Renal cortical epithelial cell (primary cell): Measurements from ENCODE around the gene ATF6B. TPM values are rescaled to one million over a fixed set of nuclear protein-coding genes. Genes with fewer than 3 reads are reported as not detected.

ENCODE experiments used
- DNase-seq: peaks from one replicate; pipeline ENCODE4 v3.0.0-alpha.2; 2011; ENCODE audit warnings: low read depth
- total RNA-seq: library from RNA; depleted of rRNA; stranded (reverse); fragments of >200 nt; gene quantifications from 2 replicates; pipeline ENCODE4 v1.2.3, GENCODE V29; 2014

ATF6B gene
- 16.5 and 26.2 TPM in 2 replicates for total RNA-seq

DNA sequence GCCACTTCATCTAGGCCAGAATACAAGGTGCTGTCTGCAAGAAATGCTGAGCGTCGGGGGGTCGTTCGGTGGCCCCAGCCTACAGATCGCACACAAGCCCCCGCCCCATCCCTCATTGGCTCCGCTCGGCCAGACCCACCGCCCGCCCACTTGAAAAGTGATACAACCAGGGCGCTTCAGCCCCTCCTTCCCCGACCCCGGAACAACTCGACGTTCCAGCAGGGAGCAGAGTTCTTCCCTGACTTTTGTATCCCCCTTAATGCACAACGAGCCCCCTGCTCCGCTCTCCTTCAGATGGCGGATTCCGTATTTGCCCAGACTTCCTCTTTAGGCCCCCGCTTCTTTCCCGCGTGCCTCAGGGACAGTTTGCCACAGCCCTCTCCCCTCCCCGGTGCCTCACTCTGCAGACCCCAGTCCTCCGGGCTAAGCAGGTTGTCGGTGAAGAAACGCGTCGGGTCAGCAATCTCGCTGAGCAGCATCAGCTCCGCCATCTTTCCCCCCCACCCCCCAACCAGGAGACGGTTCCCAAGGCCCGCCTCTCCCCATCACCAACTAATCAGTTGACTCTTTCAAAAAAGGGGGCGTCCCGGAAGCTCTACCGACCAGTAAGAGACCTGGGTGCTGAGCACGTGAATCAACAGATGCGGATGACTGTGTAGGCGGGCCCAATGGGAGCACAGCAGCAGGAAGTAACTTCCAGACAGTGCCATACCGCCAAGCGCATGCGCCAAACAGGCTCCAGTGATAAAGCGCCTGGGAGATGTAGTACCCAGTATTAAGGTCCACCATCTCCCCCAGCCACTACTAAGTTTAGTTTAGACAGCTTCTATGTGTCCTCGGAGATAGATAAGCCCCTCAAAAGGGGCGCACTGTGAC lies at the start of gene ATF6B:
Gene ATF6B, minus strand, starts transcription at position 530 of the 876 bp plus-strand sequence. Its CDS starts 39 bp downstream, at position 491.
- DNase-seq: peak; percentile 99

DNA sequence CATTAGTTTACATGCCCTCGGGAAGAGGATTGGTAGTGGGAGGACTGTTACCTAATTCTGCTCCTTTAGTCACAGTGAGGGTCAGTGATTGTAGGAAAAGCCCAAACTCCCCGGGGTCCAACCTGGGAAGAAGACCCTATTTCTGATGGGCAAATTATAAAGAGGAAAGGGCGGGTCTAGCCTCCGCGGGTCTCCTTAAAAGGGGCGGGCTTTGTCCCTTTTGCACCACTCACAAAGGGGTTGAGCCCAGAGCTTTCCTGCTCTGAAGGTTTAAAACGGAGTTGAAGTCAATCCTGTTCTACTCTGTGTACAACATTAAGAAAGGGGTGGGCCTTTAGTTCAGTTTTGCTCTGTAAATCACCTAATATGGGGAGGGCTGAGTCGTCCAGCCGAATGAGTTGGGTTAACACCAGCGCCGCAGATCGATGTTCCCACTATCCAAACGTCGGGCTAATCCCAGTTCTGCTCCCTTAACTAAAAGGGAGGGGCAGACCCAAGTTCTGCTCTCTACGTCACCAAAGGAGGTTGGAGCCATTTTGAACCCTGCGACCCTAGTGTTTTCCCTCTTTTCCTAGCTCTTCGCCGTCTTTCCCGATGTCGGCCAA lies 49.2 kb upstream of the ATF6B start:
- no peak for DNase-seq

DNA sequence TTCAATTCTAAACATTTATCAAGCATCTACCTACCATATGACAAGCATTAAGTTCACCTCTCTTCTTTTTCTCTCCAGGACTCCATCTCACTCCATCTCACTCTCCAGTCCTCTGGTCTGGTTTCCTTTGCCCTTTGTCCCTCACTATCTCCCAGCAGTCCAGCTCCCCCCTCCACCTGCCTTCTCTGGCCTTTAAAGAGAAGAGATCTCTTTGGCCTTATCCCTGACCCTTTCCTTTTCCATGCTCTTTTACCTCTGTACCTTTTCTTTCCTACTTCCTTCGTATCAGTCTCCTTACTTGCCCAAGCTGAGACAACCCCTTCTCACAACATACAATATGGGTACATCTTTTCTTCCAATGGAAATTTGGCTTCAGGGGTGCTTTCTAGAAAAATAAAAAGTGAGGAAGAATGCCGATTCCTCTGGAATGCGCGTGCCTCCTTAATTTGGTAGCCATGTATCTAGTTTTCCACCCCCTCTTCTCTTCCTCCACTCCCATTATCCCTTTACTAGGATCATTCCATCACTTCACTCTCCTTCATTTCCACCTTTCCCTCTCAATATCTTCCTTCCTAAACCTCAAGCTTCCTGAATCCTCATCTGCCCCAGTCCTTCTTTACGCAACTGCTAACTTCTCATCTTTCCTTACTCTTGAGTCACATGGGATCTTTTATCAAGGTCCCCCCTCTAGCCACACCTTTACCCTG lies 48.6 kb upstream of the ATF6B start:
- DNase-seq: peak; percentile 64

DNA sequence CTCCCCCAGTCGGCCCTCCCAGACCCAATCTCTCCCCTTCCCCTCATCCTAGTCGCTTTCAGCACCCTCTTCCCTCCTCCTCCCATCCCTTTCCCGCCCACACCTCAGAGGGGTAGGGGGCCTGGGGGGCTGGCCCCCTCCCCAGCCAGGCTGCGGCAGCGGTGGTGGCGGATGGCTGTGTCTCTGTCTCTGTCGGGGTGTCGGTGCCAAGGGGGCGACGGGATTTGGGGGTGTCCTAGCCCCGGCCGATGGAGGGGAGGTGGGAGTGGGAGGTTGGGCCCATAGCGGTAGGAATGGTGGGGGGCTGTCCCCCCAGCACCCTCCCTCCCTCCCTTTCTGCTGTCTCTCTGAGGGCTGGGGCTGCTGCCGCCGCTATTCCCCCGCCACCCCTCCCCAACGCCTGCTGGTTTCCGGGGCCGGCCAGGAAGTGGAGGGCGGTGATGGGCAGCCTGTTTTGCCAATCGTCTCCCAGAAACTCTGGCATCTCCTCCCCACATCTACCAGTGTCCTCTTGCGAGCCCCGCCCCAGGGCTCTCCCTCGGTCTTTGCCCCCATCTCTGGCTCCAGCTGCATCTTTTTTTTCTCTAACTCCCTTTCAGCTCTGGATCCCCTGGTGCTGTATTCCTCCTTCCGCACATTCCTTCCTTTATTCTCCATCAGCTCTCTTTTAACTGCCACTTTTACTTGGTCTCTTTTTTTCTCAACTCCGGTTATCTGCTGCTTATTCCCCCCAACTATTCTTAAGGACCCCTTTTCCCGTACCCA lies 47.8 kb upstream of the ATF6B start, which contains the start of gene AGPAT1:
Gene AGPAT1, minus strand, starts transcription at position 374 of the 765 bp plus-strand sequence. CDS start 4,588 bp downstream, outside the sequence.
- peak; percentile 91 for DNase-seq

DNA sequence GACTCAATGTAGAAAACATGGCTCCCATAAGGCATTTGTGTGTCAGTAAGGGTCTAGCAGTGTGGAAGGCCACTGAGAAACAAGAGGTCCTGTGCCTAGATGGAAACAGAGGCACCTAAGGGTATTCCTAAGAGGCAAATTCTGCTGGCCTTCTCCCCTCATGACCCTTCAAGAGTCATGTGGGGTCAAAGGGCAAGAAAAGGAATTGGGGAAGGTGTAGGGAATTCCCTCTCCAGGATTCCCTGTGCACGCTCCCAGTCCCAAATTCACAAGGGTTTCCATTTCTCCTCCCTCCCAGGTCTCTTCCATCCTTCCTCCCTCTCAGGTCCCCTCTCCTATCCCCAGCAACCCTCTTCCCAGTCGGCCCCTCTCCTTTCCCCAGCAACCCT lies 47.3 kb upstream of the ATF6B start:
- DNase-seq: no peak

DNA sequence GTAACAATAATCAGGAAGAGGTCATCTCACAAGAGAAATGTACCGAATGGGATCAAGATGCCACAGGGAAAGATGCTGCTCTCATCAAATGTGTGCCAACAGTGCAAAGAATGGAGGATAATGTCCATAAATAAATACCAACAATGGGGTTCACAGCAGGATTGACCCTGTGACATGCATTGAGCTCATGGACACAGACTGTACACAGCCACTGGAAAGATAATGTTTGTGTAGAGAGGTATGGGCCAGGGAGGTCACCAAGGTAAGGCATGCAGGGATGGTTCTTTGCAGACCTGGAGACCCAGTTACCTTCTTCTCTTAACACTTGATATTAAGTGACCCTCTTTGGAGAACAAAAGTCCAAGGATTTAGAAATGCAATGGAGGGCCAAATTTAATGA lies 46.4 kb upstream of the ATF6B start:
- no peak for DNase-seq

DNA sequence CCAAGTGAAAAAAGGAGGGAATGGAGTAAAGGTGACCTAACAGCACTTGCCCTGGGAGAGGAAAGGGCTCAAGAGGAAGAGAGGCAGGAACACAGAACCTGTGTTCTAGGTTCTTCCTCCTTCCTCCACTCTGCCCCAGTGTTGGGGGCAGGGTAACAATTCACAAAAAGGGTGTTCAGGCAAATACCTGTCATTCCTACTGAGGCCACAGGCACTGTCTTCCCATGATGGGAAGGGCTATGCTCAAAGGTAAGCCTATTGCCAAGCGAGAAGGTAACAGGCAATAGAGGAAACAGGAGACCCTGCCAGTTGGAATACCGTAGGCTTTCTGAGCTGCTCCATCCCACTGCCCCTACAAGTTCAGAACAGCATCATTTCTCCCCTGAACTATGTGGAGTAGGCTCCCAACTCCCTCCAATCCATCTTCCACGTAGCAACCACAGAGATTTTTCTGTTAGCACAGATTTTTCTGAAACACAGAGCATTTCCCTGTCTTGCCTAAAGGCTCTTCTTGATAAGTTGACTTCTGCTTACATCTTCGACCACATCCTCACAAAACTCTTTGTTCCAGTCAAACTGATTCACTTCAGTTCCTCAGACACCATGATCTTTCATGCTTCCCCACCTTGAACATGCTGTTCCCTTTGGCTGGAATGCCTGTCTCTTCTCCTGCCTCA lies 45.1 kb upstream of the ATF6B start:
- DNase-seq: no peak

DNA sequence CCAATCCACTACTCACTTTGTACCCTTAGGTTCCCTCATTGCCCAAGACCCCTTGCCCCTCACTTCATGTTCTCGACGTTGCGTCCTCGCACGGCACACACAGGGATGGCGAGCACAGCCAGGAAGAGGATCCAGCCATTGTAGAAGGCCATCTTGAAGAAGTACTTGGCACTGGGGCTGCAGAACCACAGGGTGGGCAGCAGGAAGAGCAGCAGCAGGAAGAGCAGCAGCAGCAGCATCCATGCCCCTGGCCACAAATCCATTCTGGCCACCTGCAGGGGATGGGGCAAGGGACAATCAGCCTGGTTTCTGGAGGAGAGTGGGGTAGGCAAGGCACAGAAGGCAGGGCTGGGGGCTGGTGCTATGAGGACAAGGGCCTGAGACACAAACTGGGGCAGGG lies 43.2 kb upstream of the ATF6B start:
- DNase-seq: no peak

DNA sequence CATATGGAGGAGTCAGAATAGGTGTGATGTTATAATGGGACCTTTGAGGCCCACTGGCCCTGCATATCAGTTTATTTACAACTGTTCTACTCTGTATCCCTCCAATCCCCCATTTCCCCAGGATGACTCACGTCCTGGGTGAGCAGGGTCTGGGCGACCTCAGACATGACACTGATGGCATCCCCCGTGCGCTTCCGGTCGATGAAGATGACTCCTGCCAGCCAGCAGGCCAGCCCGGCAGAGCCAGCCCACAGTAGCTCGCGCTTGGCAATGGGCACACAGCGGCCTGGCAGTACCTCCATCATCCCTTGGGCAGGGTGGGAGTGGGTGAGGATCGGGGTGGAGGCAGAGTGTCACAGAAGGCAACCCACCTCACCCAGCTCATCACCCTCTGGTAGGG lies 42.2 kb upstream of the ATF6B start:
- DNase-seq: no peak

DNA sequence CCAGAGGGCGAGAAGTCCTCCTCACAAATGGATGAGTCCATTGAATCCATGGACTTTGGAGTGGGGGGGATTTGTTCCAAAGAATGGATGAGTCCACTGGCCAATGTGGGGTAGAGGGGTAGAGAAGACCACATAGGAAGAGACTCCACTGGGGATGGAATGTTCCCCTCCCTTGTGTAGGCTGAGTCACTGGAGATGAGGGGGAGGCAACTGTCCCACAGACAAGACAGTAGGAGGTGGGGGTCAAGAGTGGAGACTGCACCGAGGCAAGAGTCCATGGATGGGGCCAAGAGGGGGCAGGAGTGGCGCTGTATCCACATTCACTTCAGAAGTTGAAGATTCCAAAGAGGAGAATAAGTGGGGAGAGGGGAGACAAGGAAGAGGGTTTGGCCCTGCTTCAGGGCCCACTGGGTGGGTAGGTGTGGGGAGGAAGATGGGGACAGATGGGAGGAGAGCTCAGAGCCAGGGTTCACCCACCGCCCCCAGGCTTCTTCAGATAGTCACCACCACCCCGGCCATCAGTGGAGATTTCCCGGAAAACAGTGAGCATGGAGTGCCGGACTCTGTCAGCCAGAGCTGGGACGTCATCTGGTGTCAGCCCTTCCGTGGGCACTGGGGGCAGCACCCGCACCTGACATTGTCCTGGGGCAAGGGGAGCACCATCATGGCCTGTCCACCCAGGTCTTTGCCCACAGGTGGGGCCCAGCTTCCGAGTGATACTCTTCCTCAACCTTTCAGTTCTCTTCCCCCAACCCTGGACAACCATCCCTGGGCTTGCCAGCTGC lies 41.0 kb upstream of the ATF6B start:
- no peak for DNase-seq

DNA sequence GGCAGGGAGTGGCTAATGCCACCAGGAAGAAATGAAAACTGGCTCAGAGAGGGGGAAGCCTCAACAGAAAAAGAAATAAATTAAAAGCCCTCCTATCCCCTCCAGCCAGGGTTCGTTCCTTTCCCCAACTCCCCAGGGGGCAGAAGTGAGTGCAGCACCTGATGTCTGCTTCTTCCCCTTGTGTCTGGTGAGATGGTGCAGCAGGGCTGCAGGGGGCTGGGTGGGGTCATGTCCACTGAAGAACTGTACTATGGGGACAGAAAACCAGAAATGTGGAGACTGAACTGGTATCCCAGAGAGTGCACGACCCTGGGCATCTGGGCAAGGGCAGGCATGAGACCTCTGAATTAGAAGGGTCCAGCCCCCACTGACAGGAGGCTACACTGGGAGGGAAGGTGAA lies 40.3 kb upstream of the ATF6B start:
- DNase-seq: no peak

DNA sequence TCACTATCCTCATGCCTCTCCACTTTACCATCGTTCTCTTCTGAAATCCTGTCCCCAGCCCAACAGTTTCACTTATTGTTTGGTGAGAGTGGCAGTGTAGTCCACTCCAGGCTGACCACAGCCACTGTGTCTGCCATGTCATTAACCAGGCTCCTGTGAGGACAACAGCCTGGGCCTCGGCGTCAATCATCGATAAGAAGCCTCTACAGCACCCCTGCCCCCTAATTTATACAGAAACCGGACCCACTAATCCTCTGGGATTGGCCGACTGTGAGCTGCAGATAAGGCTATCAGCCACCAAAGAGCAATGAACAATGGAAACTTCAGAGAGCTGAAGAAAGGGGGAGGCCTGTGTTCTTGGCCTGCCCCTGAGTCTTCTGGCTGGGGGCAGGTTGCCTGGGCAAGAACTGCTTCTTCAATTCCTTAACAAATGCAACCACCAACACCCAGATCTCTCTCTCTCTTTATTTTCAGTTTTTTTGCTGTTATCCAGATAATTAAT lies 39.8 kb upstream of the ATF6B start:
- no peak for DNase-seq

DNA sequence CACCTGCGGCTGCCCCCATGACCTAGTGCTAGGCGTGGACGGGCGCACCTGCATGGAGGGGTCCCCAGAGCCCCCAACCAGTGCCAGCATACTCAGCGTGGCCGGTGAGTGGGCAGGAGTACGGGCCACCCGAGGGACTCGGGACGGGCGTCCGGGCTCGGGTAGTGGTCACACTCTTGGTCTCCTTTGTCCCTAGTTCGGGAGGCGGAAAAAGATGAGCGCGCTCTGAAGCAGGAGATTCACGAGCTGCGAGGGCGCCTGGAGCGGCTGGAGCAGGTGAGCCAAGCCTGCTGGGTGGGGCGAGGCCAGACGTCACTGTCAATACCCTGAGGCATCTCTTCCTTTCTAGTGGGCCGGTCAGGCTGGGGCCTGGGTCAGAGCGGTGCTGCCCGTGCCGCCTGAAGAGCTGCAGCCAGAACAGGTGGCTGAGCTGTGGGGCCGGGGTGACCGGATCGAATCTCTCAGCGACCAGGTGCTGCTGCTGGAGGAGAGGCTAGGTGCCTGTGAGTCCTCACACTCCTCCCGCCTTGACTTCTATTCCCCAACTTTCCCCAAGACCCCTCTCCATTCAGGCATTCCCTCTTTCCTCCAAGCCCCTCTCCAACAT lies 39.2 kb upstream of the ATF6B start:
- DNase-seq: no peak

DNA sequence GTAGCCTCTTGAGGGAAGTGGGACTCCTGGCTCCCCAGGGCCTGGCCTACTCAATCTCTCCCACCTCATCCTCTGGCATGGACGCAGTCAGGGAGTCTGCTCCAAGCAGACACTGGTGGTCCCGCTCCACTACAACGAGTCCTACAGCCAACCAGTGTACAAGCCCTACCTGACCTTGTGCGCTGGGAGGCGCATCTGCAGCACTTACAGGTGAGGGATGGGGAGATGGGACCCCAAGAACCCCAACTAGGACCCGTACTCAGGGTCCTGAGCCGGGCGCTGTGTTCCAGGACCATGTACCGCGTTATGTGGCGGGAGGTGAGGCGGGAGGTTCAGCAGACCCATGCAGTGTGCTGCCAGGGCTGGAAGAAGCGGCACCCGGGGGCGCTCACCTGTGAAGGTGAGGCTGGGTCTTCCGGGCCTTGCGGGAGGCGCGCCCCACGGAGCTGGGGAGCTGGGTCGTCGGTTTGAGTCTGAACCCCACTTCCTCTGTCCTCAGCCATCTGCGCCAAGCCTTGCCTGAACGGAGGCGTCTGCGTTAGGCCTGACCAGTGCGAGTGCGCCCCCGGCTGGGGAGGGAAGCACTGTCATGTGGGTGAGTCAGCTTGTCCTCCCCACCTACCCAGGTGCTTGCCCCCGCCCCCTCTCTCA lies 38.5 kb upstream of the ATF6B start:
- no peak for DNase-seq

DNA sequence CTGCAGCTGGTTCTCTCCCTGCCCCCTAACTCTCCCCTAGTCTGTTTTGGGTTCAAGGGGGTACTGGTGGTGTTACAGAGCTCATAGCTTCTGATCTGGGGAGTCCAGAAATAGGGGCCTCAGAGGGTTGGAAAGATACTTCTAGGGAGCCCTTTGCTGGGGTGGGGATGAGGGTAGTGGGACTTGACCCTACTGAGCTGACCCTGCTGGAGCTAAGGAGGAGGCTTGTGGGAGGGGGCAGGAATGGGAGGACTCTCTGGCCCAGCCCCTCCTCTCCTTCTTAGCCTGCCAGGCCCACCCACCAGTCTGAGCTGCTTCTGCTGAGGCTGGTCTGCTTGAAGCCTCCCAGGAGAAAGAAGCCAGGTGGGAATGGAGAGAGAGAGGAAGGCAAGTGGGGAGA lies 36.2 kb upstream of the ATF6B start, which contains the start of gene EGFL8:
Gene EGFL8, plus strand, starts transcription at position 301 of the 400 bp plus-strand sequence. CDS start 1,571 bp downstream, outside the sequence.
- DNase-seq: no peak

DNA sequence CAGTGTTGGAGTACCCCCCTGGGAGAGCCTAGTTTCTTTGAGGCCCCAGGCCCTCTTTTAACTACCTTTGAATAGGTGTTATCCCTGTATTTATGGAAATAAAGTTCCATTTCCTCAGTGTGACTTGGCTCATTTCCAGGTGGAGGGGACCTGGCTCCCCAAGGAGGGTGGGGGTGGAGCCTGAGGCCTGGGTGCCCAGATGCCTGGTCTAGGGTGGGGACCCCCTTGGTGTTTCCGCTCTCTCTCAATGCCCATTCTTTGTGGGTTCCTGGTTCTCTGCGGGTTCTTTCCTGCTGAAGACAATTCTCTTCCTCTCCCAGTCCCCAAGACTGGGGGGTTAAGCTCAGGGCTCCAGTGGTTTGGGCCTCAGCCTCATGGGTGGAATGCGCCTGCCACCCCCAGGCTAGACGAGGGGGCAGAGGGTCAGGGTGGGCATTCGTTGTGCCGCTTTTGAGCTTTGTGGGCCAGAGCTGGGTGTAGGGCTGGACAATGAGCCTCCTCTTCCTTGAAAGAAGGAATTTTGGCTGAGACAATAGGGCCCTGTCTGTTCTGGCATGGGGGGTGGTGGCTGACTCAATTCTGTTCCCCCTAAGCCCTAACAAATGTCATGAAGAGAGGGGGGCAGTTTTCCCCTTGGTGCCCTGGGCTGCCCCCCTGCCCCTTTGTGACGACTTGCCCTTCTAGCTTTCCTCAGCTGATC lies 35.7 kb upstream of the ATF6B start:
- DNase-seq: no peak

DNA sequence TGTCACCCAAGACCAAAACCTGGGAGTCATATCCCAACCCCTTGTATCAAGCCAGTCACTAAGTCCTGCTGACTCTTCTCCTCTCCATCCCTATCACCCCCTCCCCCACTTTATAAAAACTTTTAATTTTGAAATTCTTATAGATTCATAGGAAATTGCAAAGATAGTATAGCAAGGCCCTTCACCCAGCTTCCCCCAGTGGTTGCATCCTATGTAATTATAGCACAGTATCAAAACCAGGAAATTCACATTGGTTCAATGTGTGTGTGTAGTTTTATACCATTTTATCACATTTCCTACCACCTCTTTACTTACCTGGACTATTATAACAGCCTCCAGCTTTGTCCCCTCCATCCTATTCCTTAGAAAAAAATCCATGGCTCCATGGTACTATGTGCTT lies 30.0 kb upstream of the ATF6B start:
- no peak for DNase-seq

DNA sequence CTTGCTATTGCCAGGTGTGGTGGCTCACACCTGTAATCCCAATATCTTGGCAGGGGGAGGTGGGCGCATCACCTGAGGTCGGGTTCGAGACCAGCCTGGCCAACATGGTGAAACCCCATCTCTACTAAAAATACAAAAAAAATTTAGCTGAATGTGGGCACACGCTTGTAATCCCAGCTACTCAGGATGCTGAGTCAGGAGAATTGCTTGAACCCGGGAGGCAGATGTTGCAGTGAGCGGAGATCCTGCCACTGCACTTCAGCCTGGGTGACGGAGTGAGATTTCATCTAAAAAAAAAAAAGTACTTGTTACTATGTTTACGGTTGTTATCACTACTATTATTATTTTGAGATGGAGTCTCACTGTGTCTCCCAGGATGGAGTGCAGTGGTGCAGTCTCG lies 28.8 kb upstream of the ATF6B start:
- DNase-seq: no peak
